Activated T-cell treated with anti-CD3 and anti-CD28 coated beads, Interleukin-2, amount 50 U/mL, for 4 hours (primary cell): ENCODE results near the gene CTBP1. TPM values are rescaled to one million over a fixed set of nuclear protein-coding genes. Genes with fewer than 3 reads are reported as not detected.

Source experiments
- ATAC-seq, 2 donors: fragments of 200-7000 bp; cut with Tn5 transposase; one replicate each; pipeline ENCODE4 v1.10.0; 2021
- DNase-seq: peaks from one replicate; pipeline ENCODE4 v3.0.0-alpha.2; 2020
- H3K27me3 Mint-ChIP-seq: one replicate; pipeline ENCODE4 v1.8.0; 2021; ENCODE audit warnings: low read depth, mixed read lengths
- H3K36me3 Mint-ChIP-seq: one replicate; pipeline ENCODE4 v1.8.0; 2022; ENCODE audit warnings: mixed read lengths; ENCODE audit not compliant: insufficient read depth
- H3K4me1 Mint-ChIP-seq: one replicate; pipeline ENCODE4 v1.8.0; 2021; ENCODE audit warnings: low read depth, mixed read lengths
- H3K4me3 Mint-ChIP-seq: one replicate; pipeline ENCODE4 v1.8.0; 2021; ENCODE audit warnings: mild to moderate bottlenecking, moderate library complexity, mixed read lengths
- H3K9me3 Mint-ChIP-seq: one replicate; pipeline ENCODE4 v1.8.0; 2021; ENCODE audit warnings: mixed read lengths
- total RNA-seq, 3 donors: library from RNA; stranded (reverse); gene quantifications; one replicate each; pipeline ENCODE4 v1.2.1, GENCODE V29; 2021

Gene CTBP1
- total RNA-seq, 3 donors from 2014 or later = 166 to 186 (median 177) TPM

DNA sequence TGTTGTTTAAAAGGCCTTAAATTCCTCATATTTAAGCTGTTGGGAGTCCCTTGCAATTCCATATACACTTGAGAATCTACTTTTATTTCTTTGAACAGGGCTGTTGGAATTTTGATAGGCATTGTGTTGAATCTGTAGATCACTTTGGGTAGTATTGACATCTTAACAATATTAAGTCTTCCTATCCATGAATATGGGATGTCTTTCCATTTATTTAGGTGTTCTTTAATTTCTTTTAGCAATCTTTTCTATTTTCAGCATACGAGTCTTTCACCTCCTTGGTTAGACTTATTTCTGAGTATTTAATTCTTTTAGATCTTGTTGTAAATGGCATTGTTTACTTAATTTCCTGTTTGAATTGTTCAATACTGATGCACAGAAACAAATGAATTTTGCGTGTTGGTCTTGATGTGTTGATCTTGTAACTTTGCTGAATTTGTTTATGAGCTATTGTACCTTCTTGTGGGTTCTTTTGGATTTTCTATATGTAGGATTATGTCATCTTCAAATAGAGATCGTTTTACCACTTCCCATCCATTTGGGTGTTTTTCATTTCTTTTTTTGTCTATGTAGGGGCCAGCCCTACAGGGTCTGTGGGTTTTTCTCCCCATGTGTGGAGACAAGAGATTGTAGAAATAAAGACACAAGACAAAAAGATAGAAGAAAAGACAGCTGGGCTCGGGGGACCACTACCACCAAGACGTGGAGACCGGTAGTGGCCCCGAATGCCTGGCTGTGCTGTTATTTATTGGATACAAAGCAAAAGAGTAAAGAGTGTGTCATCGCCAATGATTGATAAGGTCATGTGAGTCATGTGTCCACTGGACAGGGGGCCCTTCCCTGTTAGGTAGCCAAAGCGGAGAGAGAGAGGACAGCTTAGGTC lies 18.2 kb upstream of the CTBP1 start:
- ATAC-seq = peak; percentile 55 to 65
- H3K4me3 Mint-ChIP-seq = peak overlapping the region; percentile 79
- H3K4me1 Mint-ChIP-seq = peaks cover 14% of the 10 kb centered on the region
- DNase-seq = no peak
- no peaks in the 10 kb centered on the region for H3K27me3 Mint-ChIP-seq
- H3K9me3 Mint-ChIP-seq = no peaks in the 10 kb centered on the region
- H3K36me3 Mint-ChIP-seq = no peaks in the 10 kb centered on the region

DNA sequence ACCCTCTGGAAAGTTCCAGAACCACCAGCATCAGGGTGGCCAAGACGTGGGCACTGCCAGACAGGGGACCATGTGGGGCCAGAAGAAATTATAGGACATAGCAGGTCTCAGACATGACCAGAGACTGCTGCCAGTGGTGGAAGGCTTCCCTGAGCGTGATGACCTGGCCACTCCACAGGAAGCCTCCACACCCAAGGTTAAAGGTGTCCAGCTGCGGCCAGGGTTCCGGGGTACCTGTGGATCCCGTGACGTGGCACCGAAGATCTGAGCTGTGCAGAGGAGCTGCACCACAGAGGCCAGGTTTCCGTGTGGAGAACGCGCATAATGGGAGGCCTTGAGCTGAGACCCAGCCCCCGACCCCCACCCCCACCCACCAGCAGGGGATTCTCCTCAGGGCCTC lies 16.4 kb upstream of the CTBP1 start:
- H3K27me3 Mint-ChIP-seq = no peaks in the 10 kb centered on the region
- no peaks in the 10 kb centered on the region for H3K9me3 Mint-ChIP-seq
- ATAC-seq = no peak
- H3K4me3 Mint-ChIP-seq = no peak overlapping the region
- H3K36me3 Mint-ChIP-seq = no peaks in the 10 kb centered on the region
- peaks cover 16% of the 10 kb centered on the region for H3K4me1 Mint-ChIP-seq
- DNase-seq = no peak

DNA sequence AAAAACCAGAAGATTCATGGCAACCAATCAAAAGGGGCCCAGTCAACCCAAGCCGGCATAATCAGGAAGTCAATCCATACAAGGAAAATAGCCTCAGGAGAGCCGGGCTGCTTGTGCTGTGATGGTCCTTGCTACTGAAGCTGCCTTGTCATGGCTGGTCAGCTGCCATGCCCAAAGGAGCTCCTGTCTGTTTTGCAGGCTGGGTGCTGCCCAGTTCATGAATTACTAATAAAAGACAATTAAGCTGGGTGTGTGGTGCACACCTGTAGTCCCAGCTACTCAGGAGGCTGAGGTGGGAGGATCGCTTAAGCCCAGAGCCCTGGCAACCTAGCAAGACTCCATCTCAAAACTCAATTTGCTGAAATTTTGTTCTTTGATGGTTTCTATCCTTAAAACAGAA lies 16.0 kb upstream of the CTBP1 start:
- H3K4me3 Mint-ChIP-seq = no peak overlapping the region
- H3K9me3 Mint-ChIP-seq = no peaks in the 10 kb centered on the region
- DNase-seq (no peak), ATAC-seq (no peak)
- H3K36me3 Mint-ChIP-seq = no peaks in the 10 kb centered on the region
- peaks cover 21% of the 10 kb centered on the region for H3K4me1 Mint-ChIP-seq
- H3K27me3 Mint-ChIP-seq = no peaks in the 10 kb centered on the region

DNA sequence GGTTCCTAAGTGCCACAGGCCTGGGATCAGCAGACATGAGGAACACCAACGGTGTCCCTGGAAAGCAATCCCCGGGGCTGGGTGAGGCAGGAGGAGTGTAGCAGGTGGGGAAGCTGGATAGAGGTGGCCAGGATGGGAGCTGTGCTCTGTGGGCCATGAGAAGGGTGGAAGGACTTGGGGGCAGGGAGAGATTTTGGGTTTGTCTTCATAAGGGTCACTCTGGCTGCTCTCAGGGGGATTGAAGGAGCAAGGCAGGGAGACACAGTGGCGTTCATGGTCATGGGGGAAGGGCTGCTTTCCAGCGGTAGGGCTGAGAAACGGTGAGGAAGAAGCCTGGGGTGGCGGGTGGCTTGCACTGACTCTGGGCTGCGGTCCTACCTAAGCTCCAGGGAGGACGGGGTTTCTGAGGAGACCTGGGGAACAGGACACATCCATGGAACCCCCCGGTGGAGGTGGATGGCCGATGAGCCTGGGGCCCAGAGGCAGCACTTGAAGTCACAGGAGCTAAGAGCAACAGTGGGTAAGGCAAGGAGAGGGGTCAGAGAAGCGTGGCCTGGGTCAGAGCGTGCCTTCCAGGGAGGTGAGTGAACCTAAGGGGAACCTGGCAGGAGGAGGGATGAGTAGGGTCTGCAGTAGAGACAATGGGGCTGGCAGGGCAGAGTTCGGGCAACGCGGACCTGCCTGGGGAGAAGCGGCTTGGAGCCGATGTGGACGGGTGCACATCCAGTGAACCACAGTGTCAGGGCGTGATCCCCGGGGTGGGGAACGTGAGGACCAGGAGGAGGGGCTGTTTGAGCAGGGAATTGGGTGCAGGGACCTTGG lies 12.4 kb upstream of the CTBP1 start:
- Mint-ChIP-seq H3K4me1 (peaks cover 20% of the 10 kb centered on the region), H3K9me3 (peaks cover 4% of the 10 kb centered on the region), H3K4me3 (no peak overlapping the region), H3K27me3 (no peaks in the 10 kb centered on the region), H3K36me3 (peaks cover 1% of the 10 kb centered on the region)
- DNase-seq (no peak), ATAC-seq (no peak)

DNA sequence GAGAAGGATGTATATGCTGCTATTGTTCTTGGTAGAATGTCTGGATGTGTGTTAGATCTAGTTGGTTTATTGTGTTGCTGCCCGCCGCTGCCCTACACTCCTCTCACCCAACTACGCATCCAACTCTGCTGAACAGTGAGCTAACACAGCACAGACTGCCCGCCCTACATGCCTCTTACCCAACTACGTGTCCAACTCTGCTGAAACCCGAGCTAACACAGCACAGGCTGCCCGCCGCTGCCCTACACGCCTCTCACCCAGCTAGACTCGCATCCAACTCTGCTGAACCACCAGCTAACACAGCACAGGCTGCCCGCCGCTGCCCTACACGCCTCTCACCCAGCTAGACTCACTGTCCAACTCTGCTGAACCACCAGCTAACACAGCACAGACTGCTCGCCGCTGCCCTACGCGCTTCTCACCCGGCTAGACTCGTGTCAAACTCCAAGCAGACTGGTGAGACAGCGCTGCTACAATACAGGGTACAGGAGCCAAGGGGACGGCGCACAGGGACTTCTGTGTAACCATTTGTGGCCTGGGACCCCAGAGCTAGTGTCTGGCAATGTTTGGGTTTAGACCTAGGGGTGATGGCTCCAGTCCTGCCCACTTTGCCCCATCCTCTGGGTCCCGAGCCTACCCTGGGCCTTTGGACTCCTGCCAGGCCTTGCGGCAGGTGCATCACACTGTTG lies 11.6 kb upstream of the CTBP1 start:
- no peak overlapping the region for H3K4me3 Mint-ChIP-seq
- H3K27me3 Mint-ChIP-seq = no peaks in the 10 kb centered on the region
- peaks cover 25% of the 10 kb centered on the region for H3K4me1 Mint-ChIP-seq
- DNase-seq (no peak), ATAC-seq (no peak)
- peaks cover 1% of the 10 kb centered on the region for H3K36me3 Mint-ChIP-seq
- H3K9me3 Mint-ChIP-seq = peaks cover 7% of the 10 kb centered on the region

DNA sequence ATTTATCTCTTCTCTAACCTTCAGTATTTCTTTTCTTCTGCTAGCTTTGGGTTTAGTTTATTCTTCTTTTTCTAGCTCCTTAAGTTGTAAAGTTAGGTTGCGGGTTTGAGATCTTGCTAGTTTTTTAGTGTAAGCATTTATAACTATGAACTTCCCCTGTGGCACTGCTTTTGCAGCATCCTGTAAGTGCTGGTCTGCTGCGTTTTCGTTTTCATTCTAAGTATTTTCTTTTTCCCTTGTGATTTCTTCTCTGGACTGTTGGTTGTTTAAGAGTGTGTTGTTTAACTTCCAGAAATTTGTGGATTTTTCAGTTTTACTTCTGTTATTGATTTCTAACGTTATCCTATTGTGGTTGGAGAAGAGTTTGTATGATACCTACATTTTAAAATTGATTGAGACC lies 11.0 kb upstream of the CTBP1 start:
- H3K36me3 Mint-ChIP-seq = peaks cover 1% of the 10 kb centered on the region
- peaks cover 8% of the 10 kb centered on the region for H3K9me3 Mint-ChIP-seq
- ATAC-seq = no peak
- no peak for DNase-seq
- peaks cover 30% of the 10 kb centered on the region for H3K4me1 Mint-ChIP-seq
- H3K4me3 Mint-ChIP-seq = no peak overlapping the region
- no peaks in the 10 kb centered on the region for H3K27me3 Mint-ChIP-seq

DNA sequence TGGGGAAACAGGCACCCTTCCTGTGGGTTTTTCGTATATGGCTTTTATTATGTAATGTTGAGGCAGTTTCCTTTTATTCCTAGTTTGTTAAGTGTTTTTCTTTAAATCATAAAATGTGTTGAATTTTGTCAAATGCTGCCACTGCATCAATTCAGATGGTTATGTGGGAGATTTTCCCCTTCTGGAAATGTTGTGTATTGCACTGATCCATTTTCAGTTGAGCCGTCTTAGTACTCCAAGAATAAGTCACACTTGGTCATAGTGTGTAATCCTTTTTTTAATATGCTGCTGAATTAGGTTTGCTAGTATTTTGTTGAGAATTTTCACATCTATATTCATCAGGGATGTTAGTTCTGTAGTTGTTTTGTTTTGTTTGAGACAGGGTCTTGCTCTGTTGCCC lies 9.5 kb upstream of the CTBP1 start:
- H3K36me3 Mint-ChIP-seq = peaks cover 1% of the 10 kb centered on the region
- DNase-seq = no peak
- no peaks in the 10 kb centered on the region for H3K27me3 Mint-ChIP-seq
- no peak for ATAC-seq
- peaks cover 8% of the 10 kb centered on the region for H3K9me3 Mint-ChIP-seq
- no peak overlapping the region for H3K4me3 Mint-ChIP-seq
- peaks cover 45% of the 10 kb centered on the region for H3K4me1 Mint-ChIP-seq

- Mint-ChIP-seq H3K36me3 (peaks cover 6% of the 10 kb centered on the region), H3K9me3 (peaks cover 8% of the 10 kb centered on the region), H3K27me3 (no peaks in the 10 kb centered on the region), H3K4me3 (no peak overlapping the region), H3K4me1 (peaks cover 71% of the 10 kb centered on the region)
- no peak for DNase-seq
- peak; percentile 71 to 85 for ATAC-seq
These were observed 6.8 kb upstream of the CTBP1 start for GRCh38 chr4:1255699-1256098.

DNA sequence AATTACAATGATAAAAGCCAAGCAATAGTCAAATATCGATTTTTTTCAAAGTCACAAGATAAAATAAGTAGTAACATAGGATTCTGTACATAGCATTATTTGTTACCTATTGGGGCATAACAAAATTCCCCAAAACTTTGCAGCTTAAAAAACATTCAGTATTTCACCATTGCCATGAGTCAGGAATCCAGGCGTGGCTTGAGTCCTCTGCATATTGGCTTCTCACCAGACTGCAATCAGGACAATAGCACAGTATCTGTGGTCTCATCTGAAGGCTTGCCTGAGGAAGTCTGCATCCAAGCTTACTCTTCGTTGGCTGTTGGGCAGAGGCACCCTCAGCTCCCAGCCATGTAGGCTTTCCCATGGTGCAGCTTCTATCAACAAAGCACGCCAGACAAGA lies 6.2 kb upstream of the CTBP1 start:
- Mint-ChIP-seq H3K27me3 (no peaks in the 10 kb centered on the region), H3K36me3 (peaks cover 6% of the 10 kb centered on the region), H3K4me3 (no peak overlapping the region), H3K9me3 (peaks cover 8% of the 10 kb centered on the region), H3K4me1 (peaks cover 72% of the 10 kb centered on the region)
- ATAC-seq = no peak
- DNase-seq = no peak

DNA sequence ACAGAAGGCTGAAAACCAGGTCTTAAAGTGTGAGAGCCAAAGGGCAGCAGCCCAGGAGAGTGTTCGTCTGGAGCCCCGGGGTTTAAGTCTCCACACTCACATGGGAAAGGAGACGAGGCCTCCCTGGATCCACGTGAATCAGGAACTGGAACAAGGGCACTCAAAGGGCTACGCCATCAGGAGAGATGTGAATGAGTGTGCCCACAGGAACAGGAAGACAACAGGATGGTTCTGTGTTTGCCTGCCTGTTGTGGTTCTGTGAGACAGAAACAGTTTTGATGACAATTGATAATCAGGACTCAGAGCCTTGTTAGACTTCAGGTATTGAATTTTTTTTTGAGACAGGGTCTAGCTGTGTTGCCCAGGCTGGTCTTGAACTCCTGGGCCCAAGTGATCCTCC lies 4.9 kb upstream of the CTBP1 start:
- peaks cover 6% of the 10 kb centered on the region for H3K36me3 Mint-ChIP-seq
- H3K27me3 Mint-ChIP-seq = no peaks in the 10 kb centered on the region
- peaks cover 72% of the 10 kb centered on the region for H3K4me1 Mint-ChIP-seq
- H3K4me3 Mint-ChIP-seq = peak overlapping the region; percentile 40
- ATAC-seq = no peak
- no peak for DNase-seq
- peaks cover 8% of the 10 kb centered on the region for H3K9me3 Mint-ChIP-seq

DNA sequence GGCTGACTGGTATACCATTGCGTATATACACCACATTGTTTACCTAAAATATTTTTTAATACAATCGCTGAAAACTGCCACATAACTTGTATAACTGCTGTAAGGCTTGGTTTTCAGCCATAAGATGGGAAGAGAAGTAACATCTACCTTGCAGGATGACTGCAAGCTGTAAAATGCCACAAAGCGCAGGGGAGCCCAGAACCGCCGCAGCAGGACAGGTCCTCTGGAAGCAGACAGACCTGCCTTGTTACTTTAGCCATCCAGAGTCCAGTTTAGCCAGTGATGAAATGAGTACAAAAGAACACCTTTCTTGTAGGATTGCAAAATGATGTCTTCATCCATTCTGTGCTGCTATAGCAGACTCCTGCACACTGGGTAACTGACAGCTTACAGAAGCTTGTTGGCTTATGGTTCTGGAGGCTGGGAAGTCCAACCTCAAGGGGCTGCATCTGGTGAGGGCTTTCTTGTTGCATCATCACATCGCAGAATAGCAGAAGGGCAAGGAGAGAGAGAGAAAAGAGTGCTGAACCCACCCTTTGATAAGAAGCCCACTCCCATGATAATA lies 4.1 kb upstream of the CTBP1 start:
- H3K4me1 Mint-ChIP-seq = peaks cover 68% of the 10 kb centered on the region
- H3K4me3 Mint-ChIP-seq = peak overlapping the region; percentile 40
- H3K36me3 Mint-ChIP-seq = peaks cover 6% of the 10 kb centered on the region
- peaks cover 4% of the 10 kb centered on the region for H3K9me3 Mint-ChIP-seq
- H3K27me3 Mint-ChIP-seq = no peaks in the 10 kb centered on the region
- DNase-seq = no peak
- ATAC-seq = no peak

DNA sequence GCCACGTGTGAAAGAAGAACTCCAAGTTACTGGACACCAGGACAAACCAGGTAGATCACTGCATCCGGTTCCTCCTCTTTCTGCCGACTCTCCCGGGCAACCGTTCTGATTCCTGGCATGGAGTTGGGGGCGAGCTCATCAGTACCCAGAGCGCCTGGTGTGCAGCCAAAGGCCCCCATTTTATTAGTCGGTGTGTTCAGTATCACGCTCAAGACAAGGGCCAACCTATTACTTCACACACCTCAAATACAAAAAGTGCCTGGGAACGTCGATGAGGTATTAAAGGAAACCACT lies 2.8 kb upstream of the CTBP1 start:
- Mint-ChIP-seq H3K9me3 (peaks cover 4% of the 10 kb centered on the region), H3K4me3 (no peak overlapping the region), H3K27me3 (no peaks in the 10 kb centered on the region), H3K36me3 (peaks cover 5% of the 10 kb centered on the region), H3K4me1 (peaks cover 73% of the 10 kb centered on the region)
- ATAC-seq = no peak
- DNase-seq = no peak

DNA sequence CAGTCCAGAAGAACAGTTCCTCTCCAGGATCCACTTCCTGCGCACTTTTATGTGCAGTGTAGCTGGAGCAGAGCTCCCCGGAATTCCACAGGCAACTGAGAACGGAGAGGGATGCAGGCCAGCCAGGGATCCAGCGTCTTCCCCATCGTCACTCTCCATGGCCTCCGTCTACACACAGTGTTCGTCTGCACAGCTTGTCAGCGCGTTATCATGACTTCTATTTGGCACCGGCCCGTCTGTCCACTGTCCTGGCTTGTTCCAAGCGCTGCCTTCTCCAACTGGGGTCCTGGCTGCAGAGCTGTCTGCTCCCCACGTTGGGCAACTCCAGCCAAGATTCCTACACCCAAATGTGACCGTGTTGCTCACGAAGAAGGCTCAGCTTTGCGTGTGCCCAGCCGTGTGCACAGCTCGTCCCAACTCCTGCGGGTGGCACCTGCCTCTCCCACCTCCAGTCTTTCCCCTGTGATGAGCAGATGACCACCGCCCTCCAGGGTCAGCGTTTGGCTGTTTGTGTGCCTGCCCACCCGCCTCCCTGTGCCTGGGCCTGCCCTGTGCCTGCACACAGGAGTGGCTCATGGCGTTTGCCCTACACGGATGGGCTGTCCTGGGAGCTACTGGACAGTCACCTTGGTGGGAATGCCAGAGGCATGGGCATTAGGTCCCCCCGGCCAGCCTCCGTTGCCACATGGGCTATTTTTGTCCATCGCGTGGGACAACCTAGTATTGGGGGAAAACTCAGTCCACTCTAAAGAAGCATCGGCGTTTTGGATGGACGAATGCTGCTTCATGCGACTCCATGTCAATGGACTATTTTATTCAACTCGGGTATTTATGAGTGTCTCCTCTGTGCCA lies 2.2 kb upstream of the CTBP1 start:
- H3K4me1 Mint-ChIP-seq = peaks cover 73% of the 10 kb centered on the region
- no peaks in the 10 kb centered on the region for H3K27me3 Mint-ChIP-seq
- H3K4me3 Mint-ChIP-seq = peak overlapping the region; percentile 89
- no peak for ATAC-seq
- peaks cover 5% of the 10 kb centered on the region for H3K36me3 Mint-ChIP-seq
- no peak for DNase-seq
- peaks cover 4% of the 10 kb centered on the region for H3K9me3 Mint-ChIP-seq

DNA sequence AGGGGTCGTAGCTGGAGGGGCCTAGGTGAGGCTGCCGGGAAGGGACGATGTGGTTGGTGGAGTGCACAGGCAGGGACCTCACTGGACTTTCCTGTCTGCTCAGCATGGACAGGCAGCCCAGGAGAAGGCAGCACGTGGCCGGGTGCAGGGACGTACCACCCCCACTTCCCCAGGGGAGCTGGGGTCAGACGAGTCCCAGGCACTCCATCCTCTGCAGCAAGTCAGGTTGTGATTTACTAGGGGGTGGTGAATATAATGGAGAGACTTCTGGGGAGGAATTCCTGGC lies 1.5 kb upstream of the CTBP1 start:
- ATAC-seq (no peak), DNase-seq (no peak)
- Mint-ChIP-seq H3K4me1 (peaks cover 73% of the 10 kb centered on the region), H3K36me3 (peaks cover 5% of the 10 kb centered on the region), H3K9me3 (no peaks in the 10 kb centered on the region), H3K4me3 (peak overlapping the region; percentile 89), H3K27me3 (no peaks in the 10 kb centered on the region)
